Activated CD8-positive, alpha-beta memory T cell treated with anti-CD3 and anti-CD28 coated beads, Interleukin-2, amount 50 U/mL, for 1 hour (primary cell): ENCODE measurements around the gene OPCML.
"Not testable (repeated sequence)": the region's sequence is repeated elsewhere in the genome, so short reads cannot be mapped to it uniquely, and the experiment has no call there.

Source experiments
- DNase-seq: peaks from one replicate; pipeline ENCODE4 v3.0.0-alpha.2; 2020; ENCODE audit errors: extremely low read depth

Gene OPCML

DNA sequence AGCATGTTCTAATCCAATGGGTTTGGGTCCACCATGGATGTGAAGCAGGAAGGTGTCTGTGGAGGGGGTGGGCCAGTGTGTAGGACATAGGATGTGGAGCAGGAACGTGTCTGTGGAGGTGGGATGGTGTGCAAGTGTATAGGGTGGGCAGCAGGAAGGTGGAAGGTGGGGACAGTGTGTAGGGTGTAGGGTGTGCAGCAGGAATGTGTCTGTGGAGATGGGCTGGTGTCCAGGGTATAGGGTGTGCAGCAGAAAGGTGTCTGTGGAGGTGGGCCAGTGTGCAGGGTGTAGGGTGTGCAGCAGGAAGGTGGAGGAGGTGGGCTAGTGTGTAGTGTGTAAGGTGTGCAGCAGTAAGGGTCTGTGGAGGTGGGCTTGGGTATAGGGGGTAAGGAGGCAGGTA is 1093.9 kb downstream of the OPCML start:
- DNase-seq = no peak

DNA sequence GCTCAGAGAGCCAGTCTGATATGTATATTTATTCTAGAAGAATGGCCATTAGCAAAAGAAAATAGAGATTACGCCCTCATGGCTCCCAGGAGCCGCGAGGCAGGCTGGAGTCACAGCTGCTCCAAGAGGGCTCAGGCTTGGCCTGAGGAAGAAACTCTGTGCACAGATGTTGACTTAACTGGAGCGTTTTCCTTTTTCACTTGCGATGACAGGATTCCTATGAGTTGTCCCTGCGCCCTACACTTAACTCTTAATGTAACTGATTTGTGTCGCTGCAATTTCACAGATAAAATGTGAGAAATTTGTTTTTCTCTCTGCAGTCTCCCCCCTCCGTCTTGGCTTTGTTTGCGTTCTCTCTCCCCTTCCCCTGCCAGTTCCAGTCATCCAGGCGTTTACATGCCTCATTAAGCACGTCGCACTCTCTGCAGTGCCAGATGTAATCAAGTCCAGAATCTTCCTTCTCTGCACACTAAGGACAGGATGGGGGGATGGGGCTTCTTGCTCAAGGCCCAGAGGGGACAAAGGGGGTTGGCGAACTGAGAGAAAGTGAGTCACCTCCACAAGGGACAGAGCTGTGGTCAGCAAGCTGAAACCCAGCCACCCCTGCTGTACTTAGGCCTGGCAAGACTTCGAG is 1101.8 kb downstream of the OPCML start:
- DNase-seq = no peak

DNA sequence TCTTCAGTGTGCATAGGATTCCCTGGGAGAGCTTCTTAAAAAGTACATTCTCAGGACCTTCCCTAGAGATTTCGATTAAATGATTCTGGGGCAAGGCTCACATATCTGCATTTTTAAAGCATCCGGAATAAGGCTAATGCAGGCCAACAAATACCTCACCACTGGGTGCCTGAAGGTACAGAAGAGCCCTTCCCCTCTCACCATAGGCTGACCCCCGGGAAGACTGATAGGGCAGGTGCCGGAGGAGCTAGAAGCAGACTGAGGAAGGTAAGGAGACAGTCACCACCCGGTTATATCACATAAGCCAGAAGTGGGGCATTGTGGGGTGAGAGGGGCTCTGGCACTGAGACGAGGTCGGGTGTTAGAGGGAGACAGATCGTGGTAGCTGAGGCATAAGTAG is 1102.6 kb downstream of the OPCML start:
- DNase-seq = no peak

DNA sequence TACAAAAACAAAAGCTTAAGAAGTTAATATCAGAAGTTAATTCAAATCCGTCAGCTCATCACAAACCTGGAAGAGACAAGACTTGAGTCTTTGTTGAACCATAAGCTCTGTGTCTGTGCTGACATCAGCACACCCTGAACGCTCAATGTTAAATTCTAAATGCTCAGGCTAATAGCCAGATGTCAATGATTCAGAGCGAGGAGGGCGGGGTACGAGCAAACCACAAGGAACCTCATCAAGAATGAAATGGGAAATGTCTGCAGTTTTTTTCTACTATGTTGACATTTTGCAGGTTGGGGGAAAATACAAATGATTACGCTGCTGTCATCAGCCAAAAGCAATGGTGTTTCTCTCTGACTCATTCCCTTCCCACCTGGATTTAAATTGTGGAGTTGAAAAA is 1104.7 kb downstream of the OPCML start:
- DNase-seq = no peak

DNA sequence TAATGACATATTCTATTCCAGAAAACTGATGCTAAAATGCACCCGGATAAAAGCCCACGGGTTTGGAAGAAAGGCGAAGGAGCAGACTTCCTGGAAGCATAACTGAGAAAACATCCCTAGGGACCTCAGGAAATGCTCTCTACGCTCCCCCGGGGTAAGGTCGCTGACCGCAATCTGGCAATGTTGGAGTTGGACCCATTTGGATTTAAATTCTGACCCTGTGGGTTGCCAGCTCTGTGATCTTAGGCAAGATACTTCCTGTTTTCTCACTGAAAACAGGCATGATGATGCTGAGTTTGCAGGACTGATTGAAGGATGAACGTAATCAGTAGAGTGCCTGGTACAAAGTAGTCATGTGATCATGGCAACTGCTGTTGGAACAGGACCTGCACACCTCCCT is 1107.9 kb downstream of the OPCML start:
- no peak for DNase-seq

DNA sequence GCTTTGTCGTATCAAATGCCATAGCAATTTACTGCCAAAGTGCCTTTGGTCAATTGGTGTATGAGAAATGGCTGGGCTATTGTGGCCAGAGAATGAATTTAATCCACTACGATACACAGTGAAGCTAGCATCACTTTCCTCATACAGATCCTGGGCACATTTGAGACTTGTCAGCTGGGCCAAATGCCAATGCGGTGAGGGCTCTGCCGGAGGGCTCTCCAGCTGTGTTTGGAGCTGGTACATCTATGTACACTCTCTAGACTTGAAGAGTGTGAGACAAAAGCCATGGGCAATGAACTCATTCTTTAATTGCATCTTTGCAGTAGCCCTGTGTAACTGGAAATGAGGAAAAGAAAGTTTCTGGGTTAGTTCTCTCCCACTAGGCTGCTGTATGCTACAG is 1109.0 kb downstream of the OPCML start:
- no peak for DNase-seq

DNA sequence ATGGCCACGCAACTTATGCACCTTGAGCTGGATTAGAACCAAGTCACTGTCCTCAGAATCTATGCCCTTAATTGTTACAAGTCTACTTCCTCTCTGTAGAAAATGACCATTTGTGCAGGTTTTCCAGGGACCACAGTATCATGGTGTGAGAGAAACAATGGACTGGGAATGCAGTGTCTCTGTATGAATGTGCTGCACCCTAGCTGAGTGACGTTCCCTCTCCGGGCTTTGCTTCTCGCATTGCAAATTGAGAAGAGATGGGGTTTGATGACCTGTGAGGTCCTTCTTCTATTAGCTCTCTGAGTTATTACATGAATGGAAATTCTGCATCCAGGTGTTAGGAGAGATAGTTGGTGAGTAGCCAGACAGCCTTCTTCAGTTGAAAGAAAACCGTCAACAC is 1109.6 kb downstream of the OPCML start:
- no peak for DNase-seq

DNA sequence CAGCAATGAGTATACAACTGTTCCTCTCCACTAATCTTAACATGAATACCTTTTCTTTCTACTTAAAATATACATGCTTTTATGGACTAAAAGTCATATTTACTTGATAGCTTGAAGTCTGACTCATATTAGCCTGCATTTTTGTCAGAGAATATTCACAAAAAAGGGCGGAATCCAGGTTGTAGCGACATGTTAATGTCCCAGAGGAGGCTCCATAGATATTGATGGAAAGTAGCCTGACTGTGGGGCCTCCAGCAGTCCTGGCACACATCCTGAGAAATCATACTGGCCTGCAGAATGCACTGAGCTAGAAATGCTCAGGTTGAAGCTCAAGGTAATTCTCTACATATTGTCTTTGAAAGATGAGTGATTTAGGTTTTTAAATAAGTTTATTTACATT is 1110.7 kb downstream of the OPCML start:
- DNase-seq = no peak

DNA sequence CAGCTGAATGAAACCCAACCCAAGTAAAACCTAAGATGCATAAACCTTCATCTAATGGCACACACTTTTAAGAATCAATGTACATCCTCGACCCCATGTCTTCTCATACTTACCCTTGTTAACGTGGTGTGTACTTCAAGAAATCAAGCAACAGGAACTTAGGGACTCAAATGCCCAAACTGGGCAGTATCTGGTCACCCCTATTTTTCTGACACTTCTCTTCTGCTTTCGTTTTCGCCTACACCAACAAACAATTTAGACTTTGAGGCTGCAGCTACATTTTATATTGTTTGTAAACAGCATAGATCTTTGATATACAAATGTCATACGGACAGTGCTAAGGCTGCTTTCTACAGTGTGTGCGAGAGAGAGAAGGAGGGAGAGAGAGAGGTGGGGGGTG is 1117.8 kb downstream of the OPCML start:
- no peak for DNase-seq

DNA sequence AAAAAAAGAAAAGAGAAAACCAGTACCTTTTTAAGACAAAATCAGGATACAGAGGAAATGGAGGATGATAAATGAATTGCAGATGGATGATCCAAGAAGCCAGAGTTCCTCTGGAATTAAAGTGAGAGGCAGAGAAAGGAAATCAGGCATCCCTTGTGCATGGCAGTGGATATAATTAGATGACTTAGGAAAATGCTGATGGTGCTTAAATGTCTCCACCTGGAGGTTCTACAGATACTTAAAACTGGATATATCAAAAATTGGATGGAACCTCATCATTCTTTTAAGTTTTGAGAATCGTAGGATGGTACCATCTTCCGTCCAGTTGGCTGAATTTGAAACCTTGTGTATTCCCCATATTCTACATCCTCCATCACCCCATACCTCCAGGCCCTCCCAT is 1121.9 kb downstream of the OPCML start:
- no peak for DNase-seq

DNA sequence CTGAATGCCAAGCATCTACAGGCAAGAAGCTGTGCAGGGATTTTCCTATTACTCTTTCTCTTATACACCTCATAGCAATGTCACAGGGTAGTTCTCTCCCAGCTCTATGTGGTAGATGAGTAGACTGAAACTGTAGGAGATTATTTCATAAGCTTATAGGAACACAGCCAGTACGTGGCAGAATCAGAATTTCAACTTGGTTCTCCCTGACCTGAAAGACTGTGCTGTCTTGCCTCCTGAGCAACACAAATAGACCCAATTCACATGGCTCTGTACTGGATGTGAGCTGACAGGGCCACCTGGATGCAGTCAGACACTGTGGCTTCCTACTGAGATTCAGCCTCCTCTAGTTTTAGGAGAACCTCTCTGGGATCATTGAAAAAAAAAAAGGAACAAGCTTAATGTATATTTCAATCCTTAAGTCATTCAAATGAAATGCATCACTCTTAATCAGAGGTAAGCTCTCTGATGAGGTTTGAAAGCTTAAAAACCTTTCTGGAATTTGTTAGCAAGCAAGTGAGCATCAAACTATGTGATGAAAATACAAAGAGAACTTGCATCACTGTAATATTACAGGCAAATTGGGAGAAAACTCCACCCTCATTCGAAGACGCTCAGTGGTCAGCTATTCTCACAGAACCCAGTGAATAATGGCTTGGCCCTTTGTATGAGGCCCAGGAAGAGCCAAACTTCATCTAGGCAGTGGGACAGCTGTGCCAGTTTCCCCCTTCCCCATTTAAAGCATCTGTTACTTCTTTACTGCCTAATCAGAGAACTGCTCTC is 1122.5 kb downstream of the OPCML start:
- no peak for DNase-seq

DNA sequence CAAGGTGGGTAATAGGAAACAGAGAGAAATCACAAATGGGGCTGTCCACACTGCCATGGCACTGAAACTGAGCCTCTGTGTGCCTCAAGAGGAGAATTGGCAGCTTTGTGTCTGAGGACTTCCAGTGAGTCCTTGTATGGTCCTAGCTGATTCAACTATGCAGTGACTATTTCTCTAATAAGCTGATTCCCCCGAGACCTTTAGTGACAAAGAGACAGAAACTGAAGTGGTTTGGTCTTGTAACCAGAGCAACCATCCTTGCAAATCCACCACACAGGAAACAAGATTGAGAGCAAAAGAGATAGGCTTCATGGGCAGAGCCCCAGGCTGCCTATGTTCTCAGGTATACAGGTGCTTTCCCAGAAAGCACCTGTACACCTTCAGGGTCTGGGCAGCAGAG is 1123.4 kb downstream of the OPCML start:
- DNase-seq = no peak

DNA sequence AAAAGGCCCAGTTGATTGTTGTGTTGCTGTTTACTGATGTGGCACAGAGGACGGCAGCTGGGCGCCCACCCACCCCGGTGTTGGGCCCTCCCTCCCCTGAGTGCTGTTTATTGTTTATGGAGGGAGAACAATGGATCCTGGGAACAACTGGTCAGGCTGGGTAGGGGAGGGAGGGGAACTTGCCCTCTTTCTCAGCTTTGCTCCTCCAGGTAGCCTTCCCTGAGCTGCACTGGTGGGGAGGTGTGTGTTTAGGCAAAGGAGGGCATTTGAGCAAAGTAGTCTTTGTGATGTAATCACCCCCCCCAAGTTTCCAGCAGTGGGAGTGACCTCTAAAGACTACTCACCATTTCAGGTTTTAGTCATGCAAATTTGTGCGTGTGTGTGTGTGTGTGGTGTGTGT is 1126.6 kb downstream of the OPCML start:
- DNase-seq = no peak

DNA sequence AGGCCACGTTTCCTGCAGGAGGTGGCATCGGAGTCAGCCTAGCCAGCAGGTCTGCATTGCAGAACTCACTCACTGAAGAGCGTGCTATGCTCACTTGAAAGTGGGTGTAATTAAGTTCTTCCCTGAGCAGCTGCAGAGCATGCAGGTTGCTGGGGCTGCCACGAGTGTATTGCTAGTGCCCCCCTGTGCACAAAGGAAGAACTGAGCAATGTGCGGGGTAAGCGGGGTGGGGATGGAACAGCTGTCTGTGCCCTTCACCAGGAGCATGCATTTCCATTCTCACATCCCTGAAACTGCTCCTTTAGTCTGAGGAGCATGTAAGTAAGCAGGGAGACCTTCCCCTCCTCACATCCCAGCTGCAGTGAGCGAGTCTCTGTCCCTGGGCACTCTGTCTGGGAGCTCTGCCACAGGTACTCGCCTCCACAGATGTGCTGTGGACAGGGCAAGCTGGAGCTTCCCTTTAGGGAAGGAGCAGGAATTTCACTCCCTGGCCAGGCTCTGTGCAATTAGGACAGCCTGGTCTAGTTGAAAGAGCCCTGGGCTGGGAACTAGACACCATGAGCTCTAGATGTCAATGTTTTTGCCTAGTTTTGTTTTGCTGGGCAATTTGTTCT is 1130.1 kb downstream of the OPCML start:
- DNase-seq = no peak

DNA sequence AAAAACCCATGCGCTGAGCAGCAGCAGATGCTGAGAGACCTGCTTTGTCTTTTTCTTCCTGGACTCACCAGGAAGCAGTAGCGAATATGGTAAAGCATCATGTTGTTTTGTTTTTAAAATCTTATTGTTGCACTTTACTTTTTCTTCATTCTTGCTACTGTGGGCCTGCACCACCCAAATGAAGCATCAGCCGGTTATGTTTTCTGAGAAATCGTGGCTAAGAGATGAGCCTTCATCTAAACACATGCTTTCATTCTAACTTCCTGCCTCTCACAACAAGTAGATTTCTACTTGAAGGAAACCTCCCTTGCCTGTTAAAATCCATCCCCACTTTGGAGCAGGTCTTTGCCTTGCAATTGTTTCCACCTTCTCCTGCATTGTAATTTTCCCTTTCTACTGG is 1136.0 kb downstream of the OPCML start:
- DNase-seq = no peak

DNA sequence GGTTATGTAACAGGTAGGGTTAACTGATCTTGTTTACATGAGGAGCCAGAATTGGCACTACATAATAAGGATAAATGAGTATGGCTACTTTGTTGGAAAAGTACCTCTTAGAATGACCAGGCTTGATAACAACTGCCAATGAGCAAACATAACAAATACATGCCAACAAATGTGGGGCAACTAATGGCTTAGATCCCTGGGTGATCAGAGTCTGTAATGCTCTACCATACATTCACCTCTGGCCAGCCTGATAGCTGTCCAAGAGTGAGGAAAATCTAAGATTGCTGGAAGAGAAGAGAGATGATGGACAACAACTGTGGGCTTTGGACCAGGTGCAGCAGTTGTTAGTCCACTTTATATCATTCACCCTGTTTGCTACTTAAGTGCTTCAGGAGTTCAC is 1136.9 kb downstream of the OPCML start:
- no peak for DNase-seq

DNA sequence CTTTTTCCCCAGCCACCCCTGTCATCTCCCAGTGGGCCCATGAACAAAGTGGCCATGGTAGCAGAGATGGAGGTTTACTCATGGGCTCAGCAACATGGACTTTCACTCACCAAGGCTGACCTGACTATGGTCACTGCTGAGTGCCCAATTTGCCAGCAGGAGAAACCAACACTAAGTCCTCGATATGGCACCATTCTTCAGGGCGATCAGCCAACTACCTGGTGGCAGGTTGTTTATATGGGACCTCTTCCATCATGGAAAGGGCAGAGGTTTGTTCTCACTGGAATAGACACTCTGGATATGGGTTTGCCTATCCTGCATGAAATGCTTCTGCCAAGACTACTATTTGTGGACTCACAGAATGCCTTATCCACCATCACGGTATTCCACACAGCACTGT is 1152.8 kb downstream of the OPCML start:
- no peak for DNase-seq

DNA sequence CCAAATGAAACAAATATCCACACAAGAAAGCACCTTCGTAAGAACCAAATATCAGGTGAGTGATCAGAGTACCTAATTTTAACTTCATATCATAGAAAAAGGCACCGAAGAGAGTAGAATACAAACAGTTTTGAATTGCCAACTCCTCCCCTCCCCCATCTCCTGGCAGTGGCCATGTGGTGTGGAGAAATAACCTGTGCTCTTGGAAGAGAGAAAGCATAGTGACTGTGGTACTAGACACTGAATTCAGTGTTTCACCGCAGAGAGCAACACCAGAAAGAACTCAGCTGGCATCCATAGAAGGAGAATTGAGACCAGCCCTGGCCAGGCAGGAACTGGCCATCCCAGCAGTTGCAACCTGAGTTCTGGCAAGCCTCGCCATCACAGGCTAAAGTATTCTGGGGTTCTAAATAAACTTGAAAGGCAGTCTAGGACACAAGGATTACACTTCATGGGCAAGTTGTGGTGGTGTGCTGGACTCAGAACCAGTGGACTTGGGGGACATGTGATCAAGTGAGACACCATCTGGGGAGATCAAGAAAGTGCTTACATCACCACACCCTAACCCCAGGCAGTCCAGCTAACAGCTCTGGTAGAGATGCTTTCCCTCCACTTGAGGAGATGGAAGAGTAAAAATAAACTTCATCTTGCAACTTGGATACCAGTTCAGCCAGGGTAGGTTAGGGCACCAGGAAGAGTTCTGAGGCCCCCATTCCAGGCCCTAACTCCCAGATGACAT is 1158.7 kb downstream of the OPCML start:
- no peak for DNase-seq

DNA sequence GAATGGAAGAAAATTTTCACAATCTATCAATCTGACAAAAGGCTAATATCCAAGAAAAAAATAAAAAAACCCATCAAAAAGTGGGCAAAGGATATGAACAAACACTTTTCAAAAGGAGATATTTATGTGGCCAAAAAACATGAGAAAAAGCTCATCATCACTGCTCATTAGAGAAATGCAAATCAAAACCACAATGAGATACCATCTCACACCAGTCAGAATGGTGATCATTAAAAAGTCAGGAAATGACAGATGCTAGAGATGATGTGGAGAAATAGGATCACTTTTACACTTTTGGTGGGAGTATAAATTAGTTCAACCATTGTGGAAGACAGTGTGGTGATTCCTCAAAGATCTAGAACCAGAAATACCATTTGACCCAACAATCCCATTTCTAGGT is 1162.2 kb downstream of the OPCML start:
- not testable (repeated sequence) for DNase-seq

DNA sequence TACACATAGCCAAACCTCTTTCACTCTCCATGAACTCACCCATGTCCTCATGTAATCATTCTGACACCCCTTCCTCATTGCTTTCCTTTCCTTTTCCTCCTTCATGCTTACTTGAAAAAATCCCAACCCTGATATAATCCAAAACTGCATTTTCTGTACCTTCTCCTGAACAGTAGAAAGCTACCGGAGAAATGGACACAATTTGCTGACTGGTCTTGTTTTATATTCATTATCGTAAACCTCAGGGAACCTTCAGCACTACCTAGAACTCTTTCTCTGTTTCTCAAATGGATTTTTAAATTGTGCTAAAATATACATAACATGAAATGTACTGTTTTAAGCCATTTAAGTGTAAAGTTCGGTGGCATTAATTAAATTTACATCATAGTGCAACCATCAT is 1165.0 kb downstream of the OPCML start:
- no peak for DNase-seq

DNA sequence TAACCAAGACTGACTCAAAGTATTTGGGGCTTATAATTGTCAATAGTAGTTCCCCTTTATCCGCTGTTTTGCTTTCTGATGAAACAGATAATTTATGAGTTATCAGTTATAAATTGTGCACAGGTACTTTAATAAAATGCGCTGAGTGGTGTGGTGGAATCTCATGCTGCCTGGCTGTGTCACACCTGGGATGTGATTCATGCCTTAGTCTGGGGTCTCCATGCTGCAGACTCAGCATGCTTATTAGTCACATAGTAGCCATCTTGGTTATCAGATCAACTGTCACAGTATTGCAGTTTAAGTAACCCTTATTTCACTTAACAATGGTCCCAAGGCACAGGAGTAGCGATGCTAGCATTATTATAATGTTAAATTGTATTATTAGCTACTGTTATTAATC is 1166.7 kb downstream of the OPCML start:
- DNase-seq = no peak
